Measurements from ENCODE around the gene CAMK2A. TPM values are rescaled to one million over a fixed set of nuclear protein-coding genes. Genes with fewer than 3 reads are reported as not detected.
A peak's percentile ranks its signal among the peaks of the same experiment; 100 is the strongest.
"Not testable (repeated sequence)": the region's sequence is repeated elsewhere in the genome, so short reads cannot be mapped to it uniquely, and the experiment has no call there.

CAMK2A gene
- polyA plus RNA-seq, 1 donor: 1.1 TPM

- no CpG with 5 or more reads among the region's 10 CpGs for WGBS (ENCODE audit: insufficient coverage, low lambda C conversion rate)
- H3K4me3 ChIP-seq (ENCODE audit: low read length): no peak overlapping the region
- no peaks in the 10 kb centered on the region for H3K9me3 ChIP-seq (ENCODE audit: control insufficient read depth, low read depth, low read length)
- no peaks in the 10 kb centered on the region for H3K27me3 ChIP-seq (ENCODE audit: control insufficient read depth, insufficient read depth, low read length)
- DNase-seq: no peak
- no peaks in the 10 kb centered on the region for H3K36me3 ChIP-seq (ENCODE audit: control insufficient read depth, insufficient read depth, low read length)
- H3K27ac ChIP-seq (ENCODE audit: low read length): no peak overlapping the region
- H3K4me1 ChIP-seq (ENCODE audit: control insufficient read depth, insufficient read depth, low read length): no peaks in the 10 kb centered on the region
Observed at GRCh38 chr5:150253416-150254208, 36.0 kb downstream of the CAMK2A start.

DNA sequence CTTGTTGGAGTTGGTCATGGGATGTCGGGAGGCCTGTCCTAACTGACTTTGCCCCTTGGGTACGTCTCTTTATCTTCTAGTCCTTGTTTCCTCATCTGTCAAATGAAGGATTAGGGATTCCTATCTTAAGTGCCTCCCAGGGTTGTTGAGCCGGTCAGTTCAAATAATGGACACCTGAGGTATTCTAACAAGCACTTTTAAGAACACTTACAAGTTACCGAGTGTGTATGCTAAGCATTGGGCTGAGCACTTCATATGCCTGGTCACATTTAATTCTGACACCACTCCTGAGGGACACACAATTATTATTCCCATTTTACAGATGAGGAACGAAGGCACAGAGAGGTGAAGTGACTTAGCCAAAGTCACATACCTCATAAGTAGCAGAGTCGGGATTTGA, 37.1 kb downstream of the CAMK2A start:
- Histone ChIP-seq H3K36me3 (ENCODE audit: control insufficient read depth, insufficient read depth, low read length) (no peaks in the 10 kb centered on the region), H3K9me3 (ENCODE audit: control insufficient read depth, low read depth, low read length) (no peaks in the 10 kb centered on the region), H3K27me3 (ENCODE audit: control insufficient read depth, insufficient read depth, low read length) (no peaks in the 10 kb centered on the region), H3K4me3 (ENCODE audit: low read length) (no peak overlapping the region), H3K27ac (ENCODE audit: low read length) (no peak overlapping the region), H3K4me1 (ENCODE audit: control insufficient read depth, insufficient read depth, low read length) (peaks cover 1% of the 10 kb centered on the region)
- DNase-seq: no peak
- WGBS (ENCODE audit: insufficient coverage, low lambda C conversion rate): no CpG with 5 or more reads among the region's 6 CpGs

- Histone ChIP-seq H3K36me3 (ENCODE audit: control insufficient read depth, insufficient read depth, low read length) (no peaks in the 10 kb centered on the region), H3K27ac (ENCODE audit: low read length) (no peak overlapping the region), H3K4me1 (ENCODE audit: control insufficient read depth, insufficient read depth, low read length) (peaks cover 9% of the 10 kb centered on the region), H3K27me3 (ENCODE audit: control insufficient read depth, insufficient read depth, low read length) (no peaks in the 10 kb centered on the region), H3K4me3 (ENCODE audit: low read length) (no peak overlapping the region), H3K9me3 (ENCODE audit: control insufficient read depth, low read depth, low read length) (no peaks in the 10 kb centered on the region)
- no peak for DNase-seq
- no CpG with 5 or more reads among the region's 7 CpGs for WGBS (ENCODE audit: insufficient coverage, low lambda C conversion rate)
Observed at GRCh38 chr5:150251504-150251903, 38.1 kb downstream of the CAMK2A start.

- 60% methylated on average over 1 of the region's 5 CpGs for WGBS (ENCODE audit: insufficient coverage, low lambda C conversion rate)
- no peak for DNase-seq
- no peak overlapping the region for H3K27ac ChIP-seq (ENCODE audit: low read length)
- no peaks in the 10 kb centered on the region for H3K27me3 ChIP-seq (ENCODE audit: control insufficient read depth, insufficient read depth, low read length)
- H3K4me1 ChIP-seq (ENCODE audit: control insufficient read depth, insufficient read depth, low read length): peaks cover 11% of the 10 kb centered on the region
- H3K36me3 ChIP-seq (ENCODE audit: control insufficient read depth, insufficient read depth, low read length): no peaks in the 10 kb centered on the region
- peaks cover 4% of the 10 kb centered on the region for H3K9me3 ChIP-seq (ENCODE audit: control insufficient read depth, low read depth, low read length)
- H3K4me3 ChIP-seq (ENCODE audit: low read length): no peak overlapping the region
Observed at GRCh38 chr5:150249744-150250143, 39.8 kb downstream of the CAMK2A start.

- no peak overlapping the region for H3K27ac ChIP-seq (ENCODE audit: low read length)
- no peak for DNase-seq
- WGBS (ENCODE audit: insufficient coverage, low lambda C conversion rate): no CpG with 5 or more reads among the region's 3 CpGs
Observed at GRCh38 chr5:150248946-150249345, 40.6 kb downstream of the CAMK2A start.

DNA sequence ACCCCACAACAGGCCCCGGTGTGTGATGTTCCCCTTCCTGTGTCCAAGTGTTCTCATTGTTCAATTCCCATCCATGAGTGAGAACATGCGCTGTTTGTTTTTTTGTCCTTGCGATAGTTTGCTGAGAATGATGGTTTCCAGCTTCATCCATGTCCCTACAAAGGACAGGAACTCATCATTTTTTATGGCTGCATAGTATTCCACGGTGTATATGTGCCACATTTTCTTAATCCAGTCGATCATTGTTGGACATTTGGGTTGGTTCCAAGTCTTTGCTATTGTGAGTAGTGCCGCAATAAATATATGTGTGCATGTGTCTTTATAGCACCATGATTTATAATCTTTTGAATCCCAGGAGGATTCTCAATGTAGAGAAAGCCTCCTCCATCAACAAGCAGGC, 41.1 kb downstream of the CAMK2A start:
- no CpG with 5 or more reads among the region's 6 CpGs for WGBS (ENCODE audit: insufficient coverage, low lambda C conversion rate)
- DNase-seq: not testable (repeated sequence)

More at GRCh38 chr5:150248946-150249345, 40.6 kb downstream of the CAMK2A start:
- Histone ChIP-seq H3K4me3 (ENCODE audit: low read length) (no peak overlapping the region), H3K4me1 (ENCODE audit: control insufficient read depth, insufficient read depth, low read length) (peaks cover 11% of the 10 kb centered on the region), H3K9me3 (ENCODE audit: control insufficient read depth, low read depth, low read length) (peaks cover 4% of the 10 kb centered on the region), H3K27me3 (ENCODE audit: control insufficient read depth, insufficient read depth, low read length) (no peaks in the 10 kb centered on the region), H3K36me3 (ENCODE audit: control insufficient read depth, insufficient read depth, low read length) (no peaks in the 10 kb centered on the region)

GRCh38 chr5:150247726-150248125, 41.8 kb downstream of the CAMK2A start:
- no peaks in the 10 kb centered on the region for H3K27me3 ChIP-seq (ENCODE audit: control insufficient read depth, insufficient read depth, low read length)
- H3K36me3 ChIP-seq (ENCODE audit: control insufficient read depth, insufficient read depth, low read length): no peaks in the 10 kb centered on the region
- no peak for DNase-seq
- H3K9me3 ChIP-seq (ENCODE audit: control insufficient read depth, low read depth, low read length): peaks cover 4% of the 10 kb centered on the region
- no CpG with 5 or more reads among the region's 9 CpGs for WGBS (ENCODE audit: insufficient coverage, low lambda C conversion rate)
- no peak overlapping the region for H3K27ac ChIP-seq (ENCODE audit: low read length)
- no peak overlapping the region for H3K4me3 ChIP-seq (ENCODE audit: low read length)
- peaks cover 11% of the 10 kb centered on the region for H3K4me1 ChIP-seq (ENCODE audit: control insufficient read depth, insufficient read depth, low read length)

More for the DNA sequence above, 41.1 kb downstream of the CAMK2A start:
- not testable (repeated sequence) for H3K36me3 ChIP-seq (ENCODE audit: control insufficient read depth, insufficient read depth, low read length); H3K27me3 ChIP-seq (ENCODE audit: control insufficient read depth, insufficient read depth, low read length); H3K27ac ChIP-seq (ENCODE audit: low read length); H3K9me3 ChIP-seq (ENCODE audit: control insufficient read depth, low read depth, low read length); H3K4me3 ChIP-seq (ENCODE audit: low read length)
- peaks cover 11% of the 10 kb centered on the region for H3K4me1 ChIP-seq (ENCODE audit: control insufficient read depth, insufficient read depth, low read length)

DNA sequence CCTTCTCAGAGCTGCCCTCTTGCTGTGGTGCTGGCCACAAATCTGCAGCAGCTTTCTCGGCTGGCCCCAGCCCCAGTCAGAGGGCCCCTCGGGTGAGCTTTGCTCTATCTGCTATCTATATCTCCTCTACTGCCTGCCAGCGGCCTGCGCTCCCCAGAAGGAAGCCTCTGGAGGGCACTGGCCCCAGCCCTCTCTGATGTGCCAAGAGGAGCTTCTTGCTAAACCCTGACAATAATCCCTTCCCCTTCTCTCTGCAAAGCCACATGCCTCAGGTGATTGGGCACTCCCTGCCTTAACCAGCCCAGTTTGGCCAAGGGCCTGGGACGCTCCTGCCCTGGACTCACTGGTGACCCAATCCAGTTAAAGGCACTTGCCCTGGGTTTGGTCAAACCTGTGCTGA, 42.7 kb downstream of the CAMK2A start:
- Histone ChIP-seq H3K4me1 (ENCODE audit: control insufficient read depth, insufficient read depth, low read length) (peaks cover 11% of the 10 kb centered on the region), H3K36me3 (ENCODE audit: control insufficient read depth, insufficient read depth, low read length) (no peaks in the 10 kb centered on the region), H3K4me3 (ENCODE audit: low read length) (no peak overlapping the region), H3K27ac (ENCODE audit: low read length) (peak overlapping the region; percentile 34), H3K27me3 (ENCODE audit: control insufficient read depth, insufficient read depth, low read length) (no peaks in the 10 kb centered on the region), H3K9me3 (ENCODE audit: control insufficient read depth, low read depth, low read length) (peaks cover 4% of the 10 kb centered on the region)
- DNase-seq: peak; percentile 40 to 55
- WGBS (ENCODE audit: insufficient coverage, low lambda C conversion rate): no CpG with 5 or more reads among the region's 5 CpGs

DNA sequence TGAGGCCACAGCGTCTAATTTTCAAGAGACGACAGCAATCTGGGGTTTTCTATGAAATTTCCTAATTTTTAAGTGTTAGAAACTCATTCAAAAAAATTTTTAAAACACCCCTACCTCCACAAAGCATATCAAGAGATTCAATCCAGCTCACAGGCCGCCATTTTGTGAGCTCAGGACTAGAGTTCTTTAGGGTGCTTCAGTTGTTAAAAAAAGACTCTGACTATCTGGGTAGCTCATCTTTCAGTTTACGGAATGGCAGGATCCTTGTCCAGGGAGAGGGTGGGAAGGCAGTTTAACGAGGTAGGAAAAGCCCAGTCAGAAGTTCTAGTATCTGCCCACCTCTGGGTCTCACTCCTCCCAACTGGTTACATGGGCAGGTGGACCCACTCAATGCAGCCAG, 43.1 kb downstream of the CAMK2A start:
- Histone ChIP-seq H3K27ac (ENCODE audit: low read length) (no peak overlapping the region), H3K9me3 (ENCODE audit: control insufficient read depth, low read depth, low read length) (peaks cover 4% of the 10 kb centered on the region), H3K4me3 (ENCODE audit: low read length) (no peak overlapping the region), H3K27me3 (ENCODE audit: control insufficient read depth, insufficient read depth, low read length) (no peaks in the 10 kb centered on the region), H3K36me3 (ENCODE audit: control insufficient read depth, insufficient read depth, low read length) (no peaks in the 10 kb centered on the region), H3K4me1 (ENCODE audit: control insufficient read depth, insufficient read depth, low read length) (peaks cover 11% of the 10 kb centered on the region)
- no peak for DNase-seq
- WGBS (ENCODE audit: insufficient coverage, low lambda C conversion rate): 100% methylated on average over 1 of the region's 5 CpGs

- H3K27me3 ChIP-seq (ENCODE audit: control insufficient read depth, insufficient read depth, low read length): no peaks in the 10 kb centered on the region
- H3K27ac ChIP-seq (ENCODE audit: low read length): no peak overlapping the region
- H3K9me3 ChIP-seq (ENCODE audit: control insufficient read depth, low read depth, low read length): peaks cover 4% of the 10 kb centered on the region
- no peak for DNase-seq
- H3K36me3 ChIP-seq (ENCODE audit: control insufficient read depth, insufficient read depth, low read length): no peaks in the 10 kb centered on the region
- H3K4me1 ChIP-seq (ENCODE audit: control insufficient read depth, insufficient read depth, low read length): peaks cover 11% of the 10 kb centered on the region
- no CpG with 5 or more reads among the region's 3 CpGs for WGBS (ENCODE audit: insufficient coverage, low lambda C conversion rate)
- H3K4me3 ChIP-seq (ENCODE audit: low read length): no peak overlapping the region
Observed at GRCh38 chr5:150245808-150246207, 43.8 kb downstream of the CAMK2A start.

Measured in large intestine (tissue), 3 donors.